Measurements from ENCODE around the gene GUCA2B.

The GUCA2B gene

GRCh38 chr1:42133390-42133789 is 19.8 kb upstream of the GUCA2B start:
- Histone ChIP-seq H3K4me3 (ENCODE audit: low read length) (no peak overlapping the region), H3K36me3 (ENCODE audit: control insufficient read depth, insufficient read depth, low read length) (no peaks in the 10 kb centered on the region), H3K27me3 (ENCODE audit: control insufficient read depth, insufficient read depth, low read length) (no peaks in the 10 kb centered on the region), H3K4me1 (ENCODE audit: control insufficient read depth, insufficient read depth, low read length) (no peaks in the 10 kb centered on the region), H3K27ac (ENCODE audit: low read depth, low read length) (no peak overlapping the region), H3K9ac (ENCODE audit: low read length) (no peak overlapping the region)

- Histone ChIP-seq H3K27me3 (ENCODE audit: control insufficient read depth, insufficient read depth, low read length) (no peaks in the 10 kb centered on the region), H3K9ac (ENCODE audit: low read length) (no peak overlapping the region), H3K27ac (ENCODE audit: low read depth, low read length) (no peak overlapping the region), H3K36me3 (ENCODE audit: control insufficient read depth, insufficient read depth, low read length) (no peaks in the 10 kb centered on the region), H3K4me3 (ENCODE audit: low read length) (no peak overlapping the region), H3K4me1 (ENCODE audit: control insufficient read depth, insufficient read depth, low read length) (no peaks in the 10 kb centered on the region)
These were observed 19.2 kb upstream of the GUCA2B start for GRCh38 chr1:42133809-42134526.

- H3K36me3 ChIP-seq (ENCODE audit: control insufficient read depth, insufficient read depth, low read length): no peaks in the 10 kb centered on the region
- H3K27me3 ChIP-seq (ENCODE audit: control insufficient read depth, insufficient read depth, low read length): no peaks in the 10 kb centered on the region
- no peaks in the 10 kb centered on the region for H3K4me1 ChIP-seq (ENCODE audit: control insufficient read depth, insufficient read depth, low read length)
- H3K9ac ChIP-seq (ENCODE audit: low read length): no peak overlapping the region
- H3K4me3 ChIP-seq (ENCODE audit: low read length): no peak overlapping the region
- H3K27ac ChIP-seq (ENCODE audit: low read depth, low read length): no peak overlapping the region
These were observed 17.8 kb upstream of the GUCA2B start for GRCh38 chr1:42135426-42135825.

GRCh38 chr1:42136466-42136865 is 16.7 kb upstream of the GUCA2B start:
- Histone ChIP-seq H3K36me3 (ENCODE audit: control insufficient read depth, insufficient read depth, low read length) (no peaks in the 10 kb centered on the region), H3K27ac (ENCODE audit: low read depth, low read length) (no peak overlapping the region), H3K4me3 (ENCODE audit: low read length) (no peak overlapping the region), H3K4me1 (ENCODE audit: control insufficient read depth, insufficient read depth, low read length) (no peaks in the 10 kb centered on the region), H3K27me3 (ENCODE audit: control insufficient read depth, insufficient read depth, low read length) (no peaks in the 10 kb centered on the region), H3K9ac (ENCODE audit: low read length) (no peak overlapping the region)

- H3K27ac ChIP-seq (ENCODE audit: low read depth, low read length): no peak overlapping the region
- H3K4me3 ChIP-seq (ENCODE audit: low read length): no peak overlapping the region
- no peak overlapping the region for H3K9ac ChIP-seq (ENCODE audit: low read length)
- H3K36me3 ChIP-seq (ENCODE audit: control insufficient read depth, insufficient read depth, low read length): no peaks in the 10 kb centered on the region
- peaks cover 2% of the 10 kb centered on the region for H3K27me3 ChIP-seq (ENCODE audit: control insufficient read depth, insufficient read depth, low read length)
- no peaks in the 10 kb centered on the region for H3K4me1 ChIP-seq (ENCODE audit: control insufficient read depth, insufficient read depth, low read length)
These were observed 15.4 kb upstream of the GUCA2B start for GRCh38 chr1:42137766-42138165.

GRCh38 chr1:42138586-42138985 is 14.6 kb upstream of the GUCA2B start:
- Histone ChIP-seq H3K4me1 (ENCODE audit: control insufficient read depth, insufficient read depth, low read length) (no peaks in the 10 kb centered on the region), H3K27me3 (ENCODE audit: control insufficient read depth, insufficient read depth, low read length) (peaks cover 2% of the 10 kb centered on the region), H3K36me3 (ENCODE audit: control insufficient read depth, insufficient read depth, low read length) (no peaks in the 10 kb centered on the region), H3K9ac (ENCODE audit: low read length) (no peak overlapping the region), H3K4me3 (ENCODE audit: low read length) (no peak overlapping the region), H3K27ac (ENCODE audit: low read depth, low read length) (no peak overlapping the region)

GRCh38 chr1:42139444-42139843 is 13.8 kb upstream of the GUCA2B start:
- no peak overlapping the region for H3K4me3 ChIP-seq (ENCODE audit: low read length)
- H3K27ac ChIP-seq (ENCODE audit: low read depth, low read length): no peak overlapping the region
- no peaks in the 10 kb centered on the region for H3K4me1 ChIP-seq (ENCODE audit: control insufficient read depth, insufficient read depth, low read length)
- H3K9ac ChIP-seq (ENCODE audit: low read length): no peak overlapping the region
- H3K27me3 ChIP-seq (ENCODE audit: control insufficient read depth, insufficient read depth, low read length): peaks cover 4% of the 10 kb centered on the region
- no peaks in the 10 kb centered on the region for H3K36me3 ChIP-seq (ENCODE audit: control insufficient read depth, insufficient read depth, low read length)

- Histone ChIP-seq H3K9ac (ENCODE audit: low read length) (no peak overlapping the region), H3K27me3 (ENCODE audit: control insufficient read depth, insufficient read depth, low read length) (peaks cover 6% of the 10 kb centered on the region), H3K27ac (ENCODE audit: low read depth, low read length) (no peak overlapping the region), H3K4me3 (ENCODE audit: low read length) (no peak overlapping the region), H3K36me3 (ENCODE audit: control insufficient read depth, insufficient read depth, low read length) (no peaks in the 10 kb centered on the region), H3K4me1 (ENCODE audit: control insufficient read depth, insufficient read depth, low read length) (no peaks in the 10 kb centered on the region)
These were observed 13.0 kb upstream of the GUCA2B start for GRCh38 chr1:42140191-42140590.

GRCh38 chr1:42141978-42142377 is 11.2 kb upstream of the GUCA2B start:
- no peak overlapping the region for H3K27ac ChIP-seq (ENCODE audit: low read depth, low read length)
- H3K9ac ChIP-seq (ENCODE audit: low read length): no peak overlapping the region
- no peak overlapping the region for H3K4me3 ChIP-seq (ENCODE audit: low read length)
- H3K36me3 ChIP-seq (ENCODE audit: control insufficient read depth, insufficient read depth, low read length): no peaks in the 10 kb centered on the region
- peaks cover 10% of the 10 kb centered on the region for H3K27me3 ChIP-seq (ENCODE audit: control insufficient read depth, insufficient read depth, low read length)
- no peaks in the 10 kb centered on the region for H3K4me1 ChIP-seq (ENCODE audit: control insufficient read depth, insufficient read depth, low read length)

GRCh38 chr1:42142894-42143675 is 10.1 kb upstream of the GUCA2B start:
- Histone ChIP-seq H3K27me3 (ENCODE audit: control insufficient read depth, insufficient read depth, low read length) (peaks cover 10% of the 10 kb centered on the region), H3K27ac (ENCODE audit: low read depth, low read length) (no peak overlapping the region), H3K4me3 (ENCODE audit: low read length) (no peak overlapping the region), H3K36me3 (ENCODE audit: control insufficient read depth, insufficient read depth, low read length) (no peaks in the 10 kb centered on the region), H3K4me1 (ENCODE audit: control insufficient read depth, insufficient read depth, low read length) (no peaks in the 10 kb centered on the region), H3K9ac (ENCODE audit: low read length) (no peak overlapping the region)

GRCh38 chr1:42143896-42144710 is 9.1 kb upstream of the GUCA2B start:
- Histone ChIP-seq H3K27me3 (ENCODE audit: control insufficient read depth, insufficient read depth, low read length) (peaks cover 10% of the 10 kb centered on the region), H3K4me1 (ENCODE audit: control insufficient read depth, insufficient read depth, low read length) (no peaks in the 10 kb centered on the region), H3K27ac (ENCODE audit: low read depth, low read length) (no peak overlapping the region), H3K9ac (ENCODE audit: low read length) (no peak overlapping the region), H3K36me3 (ENCODE audit: control insufficient read depth, insufficient read depth, low read length) (no peaks in the 10 kb centered on the region), H3K4me3 (ENCODE audit: low read length) (no peak overlapping the region)

GRCh38 chr1:42144711-42145388 is 8.4 kb upstream of the GUCA2B start:
- H3K9ac ChIP-seq (ENCODE audit: low read length): no peak overlapping the region
- H3K4me1 ChIP-seq (ENCODE audit: control insufficient read depth, insufficient read depth, low read length): no peaks in the 10 kb centered on the region
- H3K4me3 ChIP-seq (ENCODE audit: low read length): no peak overlapping the region
- no peaks in the 10 kb centered on the region for H3K36me3 ChIP-seq (ENCODE audit: control insufficient read depth, insufficient read depth, low read length)
- no peak overlapping the region for H3K27ac ChIP-seq (ENCODE audit: low read depth, low read length)
- H3K27me3 ChIP-seq (ENCODE audit: control insufficient read depth, insufficient read depth, low read length): peaks cover 10% of the 10 kb centered on the region
